Dermis blood vessel endothelial cell (primary cell): Measurements from ENCODE around the gene COLEC12. TPM values are rescaled to one million over a fixed set of nuclear protein-coding genes. Genes with fewer than 3 reads are reported as not detected.

Experiments
- DNase-seq: peaks from one replicate; pipeline ENCODE4 v3.0.0; 2010
- total RNA-seq: library from RNA; depleted of rRNA; stranded (reverse); fragments of >200 nt; gene quantifications from 2 replicates; pipeline ENCODE4 v1.2.3, GENCODE V29; 2014

Gene COLEC12
- total RNA-seq, 1 donor from 2014 or later, result 45.1 TPM

DNA sequence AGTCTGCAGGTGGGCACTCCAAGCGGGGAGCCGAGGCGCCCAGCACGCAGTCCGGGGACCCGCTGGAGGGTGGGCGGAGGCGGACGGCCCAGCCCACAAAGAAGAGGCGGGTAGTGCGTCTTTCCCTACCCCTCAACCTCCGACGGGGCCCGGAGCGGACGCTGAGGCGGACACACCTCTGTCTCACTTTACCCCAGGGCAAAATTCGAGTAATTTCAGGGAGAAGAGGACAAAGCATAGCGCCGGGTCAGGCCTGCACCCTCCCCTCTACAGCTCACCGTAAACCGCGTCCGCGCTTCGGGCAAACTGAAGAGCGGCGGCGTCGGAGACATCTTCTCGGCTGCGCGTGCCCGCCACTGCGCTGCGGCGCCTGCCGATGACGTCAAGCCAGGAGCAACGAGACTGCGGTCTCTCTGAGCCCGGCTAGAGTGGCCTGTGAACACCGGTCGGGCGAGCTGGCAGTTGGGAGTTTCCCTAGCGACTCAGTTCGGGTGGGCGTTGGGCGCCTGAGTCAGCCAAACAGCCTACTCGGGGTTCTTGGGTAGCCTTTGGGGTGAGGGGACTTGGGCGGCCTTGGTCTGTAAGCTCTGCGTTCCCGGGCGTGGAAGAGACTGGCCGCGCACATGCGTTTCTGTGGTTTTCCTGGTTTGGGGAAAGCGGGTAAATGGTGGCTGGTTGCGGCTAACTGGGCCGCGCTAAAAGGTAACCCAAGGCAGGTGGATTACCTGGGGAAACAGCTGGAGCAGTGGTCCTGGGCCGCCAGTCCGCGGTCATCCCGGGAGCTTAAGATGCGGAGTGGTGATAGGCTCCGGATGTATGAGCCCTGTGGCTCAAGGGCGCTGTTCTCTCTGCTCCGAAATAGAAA is 232.6 kb downstream of the COLEC12 start, which contains the start of gene THOC1:
THOC1 (minus strand) TSS at position 360 of the 865 bp plus-strand sequence; CDS start at position 332, 28 bp downstream.
- DNase-seq, result peak; percentile 95

- no peak for DNase-seq
These were observed 233.2 kb downstream of the COLEC12 start for GRCh38 chr18:267380-267687.

Other genes starting within 250 kb of the COLEC12 start
- 37.7 and 47.3 TPM in 2 replicates for gene THOC1, start 232.7 kb downstream of the COLEC12 start, total RNA-seq
- gene CETN1, start 79.7 kb upstream of the COLEC12 start, total RNA-seq, result not detected in 2 replicates
- under 0.01 and 0.05 TPM in 2 replicates for gene CLUL1, start 96.3 kb upstream of the COLEC12 start, total RNA-seq
- 22.6 and 132 TPM in 2 replicates for gene TYMS, start 157.0 kb upstream of the COLEC12 start, total RNA-seq
- gene ENOSF1, start 211.9 kb upstream of the COLEC12 start, total RNA-seq, result 24.5 and 30.1 TPM in 2 replicates